DMS114 treated with DMSO at 0.1 percent for 48 hours (cell line): ENCODE results near the gene CDS2.

Experiments used
- DNase-seq: peaks from one replicate; lab custom pipeline; 2025; ENCODE audit not compliant: unreplicated experiment; lab: John Stamatoyannopoulos, UW

The CDS2 gene

GRCh38 chr20:5153152-5153467 lies 26.3 kb downstream of the CDS2 start:
- DNase-seq: no peak

- DNase-seq: no peak
Measured at GRCh38 chr20:5153612-5154542, 27.1 kb downstream of the CDS2 start.

GRCh38 chr20:5154543-5154925 lies 27.7 kb downstream of the CDS2 start:
- DNase-seq: no peak

GRCh38 chr20:5155404-5155803 lies 28.6 kb downstream of the CDS2 start:
- no peak for DNase-seq

DNA sequence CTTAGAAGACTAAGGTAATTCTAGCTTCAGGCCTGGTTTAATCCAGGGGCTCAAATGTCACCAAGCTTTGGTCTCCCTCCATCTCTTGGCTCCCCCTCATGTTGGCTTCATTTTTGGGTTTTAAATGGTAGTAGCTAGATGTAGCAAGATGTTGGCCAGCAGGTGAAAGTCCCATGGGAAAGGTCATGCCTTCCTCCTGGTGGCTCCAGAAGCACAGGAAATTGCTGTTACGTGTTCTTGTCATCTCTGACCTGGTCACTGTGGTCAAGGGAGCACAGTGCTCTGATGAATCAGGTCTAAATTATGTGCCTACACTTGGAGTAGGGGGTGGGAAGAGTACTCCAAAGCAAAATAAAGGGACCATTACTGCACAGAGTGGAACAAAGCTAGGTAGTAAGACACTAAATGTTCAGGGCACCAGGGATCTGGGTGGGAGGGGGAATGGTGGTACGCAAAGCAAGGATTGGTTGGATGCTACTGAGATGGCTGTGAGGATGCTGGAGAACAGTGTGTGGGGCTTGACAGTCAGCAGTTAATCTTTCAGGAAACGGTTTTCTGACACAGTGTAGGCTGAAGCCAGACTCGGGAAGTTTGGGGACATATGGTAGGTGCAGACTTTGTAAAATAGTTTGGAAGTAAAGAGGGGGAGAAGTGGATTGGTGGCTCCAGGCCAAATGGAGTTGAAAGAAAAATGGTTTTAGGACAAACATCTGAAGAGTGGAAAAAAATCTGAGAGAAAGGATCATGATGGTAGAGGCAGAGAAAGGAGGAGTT lies 30.1 kb downstream of the CDS2 start:
- no peak for DNase-seq

- DNase-seq: no peak
Measured at GRCh38 chr20:5159928-5160327, 33.1 kb downstream of the CDS2 start.

- no peak for DNase-seq
Measured at GRCh38 chr20:5160882-5161281, 34.1 kb downstream of the CDS2 start.

- no peak for DNase-seq
Measured at GRCh38 chr20:5161536-5162164, 34.8 kb downstream of the CDS2 start.

GRCh38 chr20:5164645-5165625 lies 38.1 kb downstream of the CDS2 start:
- DNase-seq: no peak

DNA sequence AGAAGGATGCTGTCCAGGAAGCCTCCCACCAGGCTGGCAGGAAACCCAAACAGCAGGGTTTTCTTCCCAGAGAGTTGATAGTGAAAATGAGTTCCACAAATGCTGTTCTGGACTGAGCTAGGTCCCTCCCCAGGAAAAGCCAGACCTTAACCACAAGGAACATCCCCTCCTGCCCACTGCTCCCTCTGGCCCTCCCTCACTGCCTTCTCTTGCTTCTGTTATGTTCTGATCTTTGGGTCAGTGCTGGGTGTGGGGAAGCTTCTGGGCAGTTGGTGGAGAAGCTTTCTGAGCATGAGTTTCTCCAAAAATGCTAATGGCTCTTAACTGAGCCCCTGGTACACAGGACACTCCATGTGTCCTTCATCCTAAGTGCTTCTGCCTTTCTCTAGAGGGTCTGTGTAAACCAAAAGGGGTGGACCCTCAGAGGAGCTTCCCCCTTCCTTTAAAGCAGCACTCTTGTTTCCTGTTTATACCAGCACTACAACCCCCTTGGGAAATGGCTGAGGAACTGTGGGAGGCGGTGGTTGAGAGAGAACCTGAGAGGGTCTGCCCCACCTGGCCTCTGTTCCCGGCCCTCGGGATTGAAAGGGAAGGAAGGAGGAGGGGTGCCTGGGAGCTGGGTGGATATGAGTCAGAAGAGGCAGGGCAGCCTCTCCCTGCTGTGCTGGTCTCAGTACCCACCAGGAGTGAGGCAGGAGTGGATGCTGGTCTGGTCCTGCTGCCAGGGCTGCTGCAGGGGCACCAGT lies 42.0 kb downstream of the CDS2 start:
- DNase-seq: no peak

- DNase-seq: no peak
Measured at GRCh38 chr20:5170341-5170740, 43.5 kb downstream of the CDS2 start.

GRCh38 chr20:5171064-5171789 lies 44.4 kb downstream of the CDS2 start:
- DNase-seq: no peak

GRCh38 chr20:5171790-5172164 lies 45.0 kb downstream of the CDS2 start:
- no peak for DNase-seq

GRCh38 chr20:5172167-5172601 lies 45.4 kb downstream of the CDS2 start:
- no peak for DNase-seq

DNA sequence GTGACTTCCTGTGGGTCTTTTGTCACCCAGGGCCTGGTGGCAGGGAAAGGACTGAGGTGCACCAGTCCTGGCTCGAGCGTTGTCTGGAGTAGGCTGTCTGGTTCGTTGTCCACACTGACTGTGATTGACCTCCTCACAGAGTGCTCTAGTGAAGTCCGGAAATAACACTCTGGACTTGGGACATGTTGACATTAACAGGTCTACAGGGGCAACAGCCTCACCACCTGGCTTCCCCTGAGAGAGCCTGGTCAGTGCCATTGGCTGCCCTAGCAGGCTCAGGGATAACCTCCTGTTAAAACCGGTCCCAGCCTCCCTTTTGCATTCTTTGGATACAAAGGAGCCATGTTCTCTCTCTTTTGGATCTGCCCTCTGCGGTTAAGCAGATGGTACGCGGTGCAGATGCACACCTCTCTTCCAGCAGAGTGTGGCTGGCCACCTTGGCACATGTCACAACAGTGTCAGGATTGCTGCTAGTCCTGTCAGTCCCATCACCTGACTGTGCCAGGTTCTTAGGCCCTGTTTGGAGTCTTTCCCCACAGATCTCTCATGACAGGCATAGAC lies 46.2 kb downstream of the CDS2 start:
- no peak for DNase-seq

DNA sequence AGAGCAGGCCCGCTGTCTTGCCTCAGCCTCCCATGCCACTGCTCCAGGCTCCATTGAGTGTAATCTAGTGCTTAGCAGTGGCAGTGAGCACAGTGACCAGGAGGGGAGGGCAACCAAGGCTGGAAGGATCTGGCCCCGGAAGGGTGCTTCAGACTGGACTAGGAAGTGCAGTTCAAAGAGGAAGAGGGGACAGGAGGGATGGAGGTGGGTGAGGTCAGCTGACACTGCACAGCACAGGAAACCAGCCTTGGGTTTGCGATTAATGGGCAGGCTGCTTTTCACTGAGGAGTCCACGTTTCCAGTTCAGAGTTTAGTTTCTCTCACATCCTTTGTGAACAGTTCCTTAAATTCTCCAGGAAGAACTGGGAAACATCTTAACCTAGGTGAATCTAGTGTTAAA lies 46.9 kb downstream of the CDS2 start:
- no peak for DNase-seq

- DNase-seq: no peak
Measured at GRCh38 chr20:5177071-5177470, 50.3 kb downstream of the CDS2 start.

GRCh38 chr20:5178046-5178445 lies 51.2 kb downstream of the CDS2 start:
- DNase-seq: no peak

DNA sequence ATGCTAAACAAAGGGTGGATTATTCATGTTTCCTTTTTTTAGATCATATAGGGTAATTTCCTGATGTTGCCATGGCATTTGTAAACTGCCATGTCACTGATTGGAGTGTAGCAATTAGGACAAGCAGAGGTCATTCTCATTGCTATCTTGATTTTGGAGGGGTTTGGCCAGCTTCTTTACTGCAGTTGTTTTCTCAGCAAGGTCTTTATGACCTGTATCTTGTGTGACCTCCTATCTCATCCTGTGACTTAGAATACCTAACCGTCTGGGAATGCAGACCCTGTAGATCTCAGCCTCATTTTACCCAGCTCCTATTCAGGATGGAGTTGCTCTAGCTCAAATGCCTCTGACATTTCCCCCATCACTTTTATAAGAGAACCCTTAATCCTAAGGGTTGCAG lies 53.6 kb downstream of the CDS2 start:
- DNase-seq: no peak
